Thyroid gland (tissue), 4 donors: ENCODE measurements around the gene H2BK1.

Source experiments
- POLR2A ChIP-seq, 2 donors: fragments of 450-650 bp; IDR thresholded peaks; one replicate each; pipeline ENCODE4 v1.6.1; 2017; ENCODE audit warnings: antibody characterized with exemption in 2 of 2, mild to moderate bottlenecking in 2 of 2, moderate library complexity in 1 of 2
- TF ChIP-seq, protein P1 (sequence below), 6 experiments: fragments of 200-600 bp in 3 of 6; fragments of 450-650 bp in 3 of 6; sonication (generic) in 3 of 6; IDR thresholded peaks; one replicate each; pipeline ENCODE4 v1.5.1; 2016 to 2019; ENCODE audit warnings: antibody characterized with exemption in 6 of 6, mild to moderate bottlenecking in 2 of 6, inconsistent platforms in 1 of 6, moderate library complexity in 1 of 6

DNA sequence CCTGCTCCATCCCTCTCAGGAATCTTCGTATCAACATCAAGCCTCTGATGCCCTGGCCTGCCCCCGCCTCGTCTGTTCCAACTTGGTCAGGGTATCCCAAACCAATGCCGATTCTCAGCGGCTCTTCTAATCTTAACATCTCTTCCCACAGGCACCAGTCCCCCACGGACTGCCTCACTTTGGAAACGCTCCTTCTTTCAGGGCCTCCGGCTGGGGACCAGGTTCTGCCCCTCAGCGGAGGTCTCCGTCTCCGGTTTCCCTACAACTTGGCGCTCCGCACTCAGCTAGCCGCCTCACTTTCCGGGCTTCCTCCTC lies 16.2 kb upstream of the H2BK1 start:
- TF ChIP-seq, protein P1, sequence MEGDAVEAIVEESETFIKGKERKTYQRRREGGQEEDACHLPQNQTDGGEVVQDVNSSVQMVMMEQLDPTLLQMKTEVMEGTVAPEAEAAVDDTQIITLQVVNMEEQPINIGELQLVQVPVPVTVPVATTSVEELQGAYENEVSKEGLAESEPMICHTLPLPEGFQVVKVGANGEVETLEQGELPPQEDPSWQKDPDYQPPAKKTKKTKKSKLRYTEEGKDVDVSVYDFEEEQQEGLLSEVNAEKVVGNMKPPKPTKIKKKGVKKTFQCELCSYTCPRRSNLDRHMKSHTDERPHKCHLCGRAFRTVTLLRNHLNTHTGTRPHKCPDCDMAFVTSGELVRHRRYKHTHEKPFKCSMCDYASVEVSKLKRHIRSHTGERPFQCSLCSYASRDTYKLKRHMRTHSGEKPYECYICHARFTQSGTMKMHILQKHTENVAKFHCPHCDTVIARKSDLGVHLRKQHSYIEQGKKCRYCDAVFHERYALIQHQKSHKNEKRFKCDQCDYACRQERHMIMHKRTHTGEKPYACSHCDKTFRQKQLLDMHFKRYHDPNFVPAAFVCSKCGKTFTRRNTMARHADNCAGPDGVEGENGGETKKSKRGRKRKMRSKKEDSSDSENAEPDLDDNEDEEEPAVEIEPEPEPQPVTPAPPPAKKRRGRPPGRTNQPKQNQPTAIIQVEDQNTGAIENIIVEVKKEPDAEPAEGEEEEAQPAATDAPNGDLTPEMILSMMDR (IDR thresholded peaks at IDR 0.05), result no peak
- TF ChIP-seq POLR2A (IDR thresholded peaks at IDR 0.05), result no peak
